Fibroblast of villous mesenchyme (primary cell): Measurements from ENCODE around the gene TMEM181. TPM values are rescaled to one million over a fixed set of nuclear protein-coding genes. Genes with fewer than 3 reads are reported as not detected.

ENCODE experiments used
- DNase-seq: peaks from one replicate; pipeline ENCODE4 v3.0.0-alpha.2; 2010; ENCODE audit warnings: low read depth
- H3K4me3 ChIP-seq: 2 replicates; pipeline ENCODE4 v1.5.1; 2011; ENCODE audit warnings: low read depth, mild to moderate bottlenecking, low read length
- total RNA-seq: library from RNA; depleted of rRNA; stranded (reverse); fragments of >200 nt; gene quantifications from 2 replicates; pipeline ENCODE4 v1.2.3, GENCODE V29; 2012
- TF ChIP-seq, protein P1 (sequence below): IDR thresholded peaks from 2 replicates; pipeline ENCODE4 v1.5.1; 2012; ENCODE audit warnings: low read depth, mild to moderate bottlenecking, low read length; ENCODE audit not compliant: insufficient read depth

The TMEM181 gene
- total RNA-seq, 1 donor = 58.3 TPM

GRCh38 chr6:158606935-158607334 lies 47.0 kb downstream of the TMEM181 start:
- TF ChIP-seq, protein P1, sequence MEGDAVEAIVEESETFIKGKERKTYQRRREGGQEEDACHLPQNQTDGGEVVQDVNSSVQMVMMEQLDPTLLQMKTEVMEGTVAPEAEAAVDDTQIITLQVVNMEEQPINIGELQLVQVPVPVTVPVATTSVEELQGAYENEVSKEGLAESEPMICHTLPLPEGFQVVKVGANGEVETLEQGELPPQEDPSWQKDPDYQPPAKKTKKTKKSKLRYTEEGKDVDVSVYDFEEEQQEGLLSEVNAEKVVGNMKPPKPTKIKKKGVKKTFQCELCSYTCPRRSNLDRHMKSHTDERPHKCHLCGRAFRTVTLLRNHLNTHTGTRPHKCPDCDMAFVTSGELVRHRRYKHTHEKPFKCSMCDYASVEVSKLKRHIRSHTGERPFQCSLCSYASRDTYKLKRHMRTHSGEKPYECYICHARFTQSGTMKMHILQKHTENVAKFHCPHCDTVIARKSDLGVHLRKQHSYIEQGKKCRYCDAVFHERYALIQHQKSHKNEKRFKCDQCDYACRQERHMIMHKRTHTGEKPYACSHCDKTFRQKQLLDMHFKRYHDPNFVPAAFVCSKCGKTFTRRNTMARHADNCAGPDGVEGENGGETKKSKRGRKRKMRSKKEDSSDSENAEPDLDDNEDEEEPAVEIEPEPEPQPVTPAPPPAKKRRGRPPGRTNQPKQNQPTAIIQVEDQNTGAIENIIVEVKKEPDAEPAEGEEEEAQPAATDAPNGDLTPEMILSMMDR = no peak
- DNase-seq = no peak
- H3K4me3 ChIP-seq = no peak overlapping the region

GRCh38 chr6:158607411-158608170 lies 47.7 kb downstream of the TMEM181 start:
- TF ChIP-seq, protein P1 = no peak
- no peak for DNase-seq
- H3K4me3 ChIP-seq = no peak overlapping the region

- TF ChIP-seq, protein P1 = no peak
- no peak overlapping the region for H3K4me3 ChIP-seq
- no peak for DNase-seq
These were observed 48.3 kb downstream of the TMEM181 start for GRCh38 chr6:158608221-158608620.

DNA sequence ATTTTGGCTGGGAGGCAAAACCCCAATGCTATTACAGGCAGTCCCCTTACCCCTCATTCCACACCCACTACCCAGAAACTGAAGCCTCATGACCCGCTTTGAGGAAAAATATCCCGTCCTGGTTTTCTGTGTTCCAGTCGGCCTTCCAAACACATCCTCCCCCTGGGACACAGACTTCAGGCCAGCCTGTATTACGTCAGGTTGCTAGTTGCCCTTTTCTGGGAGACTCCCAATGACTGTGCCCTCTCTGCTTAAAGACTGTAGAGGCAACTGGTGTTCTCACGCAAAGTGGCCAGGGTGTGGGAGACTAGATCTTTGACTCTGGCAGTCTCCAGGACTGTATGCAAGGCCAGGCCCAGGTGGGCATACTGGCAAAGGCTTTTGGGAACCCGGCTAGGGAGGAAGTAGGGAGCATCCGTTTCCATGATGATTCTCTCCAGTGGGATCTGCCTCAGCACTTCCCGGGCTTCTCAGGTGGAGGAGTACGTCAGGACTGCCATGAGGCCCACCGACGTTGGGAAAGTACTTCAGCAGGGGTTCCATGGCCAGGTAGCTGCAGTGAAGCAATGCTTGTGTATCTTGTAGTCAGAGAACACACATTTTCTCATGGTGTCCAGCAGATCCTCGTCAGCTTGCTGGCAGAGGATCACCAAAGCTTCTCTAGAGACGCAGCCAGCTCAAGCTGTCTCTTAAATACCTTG lies 49.7 kb downstream of the TMEM181 start:
- TF ChIP-seq, protein P1 = no peak
- no peak overlapping the region for H3K4me3 ChIP-seq
- no peak for DNase-seq

DNA sequence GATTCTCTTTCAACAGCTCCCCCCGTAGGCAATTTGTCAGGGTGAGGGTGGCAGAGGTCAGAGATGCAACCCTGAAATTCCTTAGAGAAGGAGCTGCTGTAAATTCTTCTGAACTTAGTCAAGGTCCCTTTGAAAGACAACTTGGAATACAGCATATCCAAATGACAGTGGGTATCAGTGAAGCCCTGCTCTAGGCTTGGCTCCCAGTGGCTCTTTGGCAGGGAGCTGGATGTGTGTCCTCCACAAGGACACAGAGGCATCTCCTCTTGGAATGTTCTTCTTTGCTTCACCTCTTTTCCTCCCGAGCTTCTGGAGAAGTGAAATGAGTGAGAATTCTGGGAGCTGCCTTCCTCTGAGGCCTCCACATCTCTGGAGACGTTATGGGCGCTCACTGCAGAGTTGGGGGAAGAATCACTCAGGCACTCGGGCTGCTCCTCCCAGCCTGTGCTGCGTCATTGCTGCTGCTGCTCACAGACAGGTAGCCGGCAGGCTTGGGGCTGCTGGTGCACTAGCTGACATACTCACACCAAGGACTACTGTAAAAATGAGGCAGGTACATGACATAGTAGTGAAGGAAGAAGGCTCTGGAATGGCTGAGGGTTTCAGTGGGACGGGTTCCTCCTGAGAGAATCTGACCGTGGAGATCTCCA lies 50.6 kb downstream of the TMEM181 start:
- TF ChIP-seq, protein P1 = no peak
- H3K4me3 ChIP-seq = no peak overlapping the region
- no peak for DNase-seq

DNA sequence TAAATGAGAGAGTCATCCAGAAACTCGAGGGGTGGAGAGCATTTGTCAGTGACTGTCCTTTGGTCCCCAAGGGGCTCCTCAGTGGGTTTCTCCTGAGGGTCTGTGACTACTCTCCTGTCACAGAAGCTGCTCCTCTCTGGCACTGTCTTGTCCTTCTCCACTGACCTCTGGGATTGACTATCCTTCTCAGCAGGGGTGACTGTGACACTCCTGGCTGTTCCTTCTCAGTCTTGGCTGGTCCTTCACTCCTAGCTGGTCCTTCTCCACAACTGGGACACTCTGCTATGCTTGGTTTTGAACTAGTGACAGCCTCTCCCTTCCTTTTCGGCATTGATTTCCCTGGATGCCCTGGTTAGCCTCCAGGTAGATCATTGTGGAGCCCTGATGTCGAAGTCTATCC lies 51.1 kb downstream of the TMEM181 start:
- TF ChIP-seq, protein P1 = no peak
- no peak overlapping the region for H3K4me3 ChIP-seq

More for the DNA sequence above, 51.1 kb downstream of the TMEM181 start:
- no peak for DNase-seq
